HG03045 (cell line): ENCODE measurements around the gene PLA2G4A.
A peak's percentile ranks its signal among the peaks of the same experiment; 100 is the strongest.

Experiments
- ATAC-seq: cut with Tn5 transposase; IDR thresholded peaks from one replicate; pipeline ENCODE4 v1.9.1; 2021; ENCODE audit warnings: mild to moderate bottlenecking, moderate library complexity; ENCODE audit not compliant: unreplicated experiment

PLA2G4A gene

DNA sequence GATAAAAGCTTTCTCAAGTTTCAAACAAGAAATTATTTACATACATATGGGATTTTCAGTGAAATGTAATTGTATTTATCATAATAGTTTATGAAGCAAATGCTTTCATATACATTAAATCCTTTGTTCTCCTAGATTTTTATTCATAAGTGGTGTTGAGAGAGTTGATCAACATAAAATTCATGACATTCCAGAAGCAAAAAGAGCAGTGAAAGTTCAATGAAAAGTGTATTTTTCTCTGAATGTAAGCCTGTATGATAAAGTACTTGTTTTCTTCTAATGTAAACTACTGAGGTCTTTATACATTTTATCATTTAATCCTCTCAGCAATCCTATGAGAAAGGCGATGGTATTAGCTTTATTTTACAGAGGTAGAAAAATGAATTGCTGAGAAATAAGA is 146.5 kb downstream of the PLA2G4A start:
- no peak for ATAC-seq

DNA sequence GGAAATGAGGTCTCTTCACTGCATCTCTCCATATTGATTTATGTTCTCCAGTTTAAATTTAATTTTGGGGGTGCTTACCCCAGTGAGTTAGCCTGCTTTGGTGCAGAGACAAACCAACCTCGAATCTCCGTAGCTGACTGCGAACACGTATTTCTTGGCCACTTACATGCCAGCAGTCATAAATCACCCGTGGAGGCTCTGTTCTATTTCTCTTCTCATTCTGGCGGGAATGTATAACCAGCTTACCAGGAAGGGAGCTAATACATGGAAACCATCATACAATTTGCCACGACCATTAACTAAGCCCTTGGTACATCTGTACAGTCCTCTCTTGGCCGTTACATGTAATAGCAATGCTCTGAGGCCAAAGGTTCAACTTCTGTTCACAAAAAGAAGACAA is 148.0 kb downstream of the PLA2G4A start:
- ATAC-seq, result no peak

DNA sequence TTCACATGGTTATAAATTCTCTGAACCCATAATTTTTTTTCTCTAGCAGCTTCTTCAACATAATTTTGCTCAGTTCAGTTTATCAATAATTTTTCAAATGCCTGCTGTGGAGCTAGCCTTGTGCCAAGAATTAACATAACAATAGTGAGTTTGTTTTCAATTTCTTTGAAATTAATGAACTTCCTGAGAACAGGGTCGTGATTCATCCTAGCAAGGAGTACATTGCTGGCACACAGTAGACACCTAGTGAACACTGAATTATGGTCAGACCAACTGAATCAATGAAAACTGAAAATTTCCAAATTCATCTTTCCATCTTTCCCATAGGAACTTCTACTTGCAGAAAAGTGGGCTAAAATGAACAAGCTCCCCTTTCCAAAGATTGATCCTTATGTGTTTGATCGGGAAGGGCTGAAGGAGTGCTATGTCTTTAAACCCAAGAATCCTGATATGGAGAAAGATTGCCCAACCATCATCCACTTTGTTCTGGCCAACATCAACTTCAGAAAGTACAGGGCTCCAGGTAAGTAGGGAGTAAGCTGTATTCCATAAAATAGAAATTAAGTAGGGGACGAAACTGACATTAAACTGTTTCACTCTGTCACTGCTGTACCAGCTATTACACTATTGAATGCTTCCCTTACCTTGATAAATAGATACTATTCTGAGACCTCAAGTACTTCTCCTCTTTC is 148.7 kb downstream of the PLA2G4A start:
- ATAC-seq, result no peak

DNA sequence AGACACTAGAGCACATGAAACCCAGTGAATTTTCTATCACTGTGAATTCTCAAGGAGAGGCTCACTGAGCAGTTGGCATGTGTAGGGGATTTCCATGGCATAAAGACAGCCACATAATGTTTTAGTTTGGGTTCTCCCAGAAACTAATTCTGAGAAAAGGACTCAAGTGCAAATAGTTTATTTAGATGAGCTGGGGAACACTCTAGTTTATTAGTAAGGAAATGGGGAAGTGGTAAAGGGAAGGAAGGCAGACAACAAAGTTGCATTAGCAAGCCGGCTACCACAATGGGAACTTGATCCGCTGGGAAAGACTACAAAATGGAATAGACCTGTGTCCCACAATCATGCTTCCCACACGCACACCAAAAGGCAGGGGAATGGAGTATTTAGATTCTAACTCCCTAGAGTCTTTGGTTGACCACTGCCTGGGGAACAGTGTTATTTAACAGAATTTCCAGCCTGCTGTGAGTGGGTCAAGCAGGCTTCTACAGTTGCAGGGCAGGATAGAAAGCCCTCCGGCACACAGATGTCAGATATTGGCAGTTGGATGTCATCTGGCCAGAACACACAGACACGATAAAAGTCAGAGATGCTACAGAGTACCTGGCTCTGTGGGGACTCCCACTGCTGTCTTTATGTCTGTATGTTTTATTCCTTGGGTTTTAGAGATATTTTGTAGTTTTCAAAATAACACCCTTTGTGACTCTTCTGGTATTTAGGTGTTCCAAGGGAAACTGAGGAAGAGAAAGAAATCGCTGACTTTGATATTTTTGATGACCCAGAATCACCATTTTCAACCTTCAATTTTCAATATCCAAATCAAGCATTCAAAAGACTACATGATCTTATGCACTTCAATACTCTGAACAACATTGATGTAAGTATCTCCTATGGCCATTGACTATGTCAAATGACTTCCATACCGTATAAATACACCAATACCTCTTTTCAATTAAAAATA is 150.1 kb downstream of the PLA2G4A start:
- ATAC-seq, result peak; percentile 69

DNA sequence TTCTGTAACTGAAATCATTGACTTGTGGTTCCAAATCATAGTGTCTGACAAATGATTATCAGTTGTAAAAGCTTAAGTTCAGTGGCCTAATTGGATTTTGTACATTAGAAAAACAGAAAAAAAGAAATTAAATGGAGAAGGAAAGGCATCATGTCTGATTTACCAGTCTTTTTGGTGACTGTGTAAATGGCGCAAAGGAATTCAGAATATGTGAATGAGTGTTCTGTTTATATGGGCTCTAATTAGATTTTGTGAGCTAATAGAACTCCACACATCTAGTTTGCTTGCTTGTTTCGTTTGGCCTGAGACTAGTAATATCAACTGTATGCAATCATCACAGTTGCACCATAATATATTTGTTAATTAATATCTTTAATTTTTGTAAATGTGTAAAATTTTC is 151.7 kb downstream of the PLA2G4A start:
- no peak for ATAC-seq

DNA sequence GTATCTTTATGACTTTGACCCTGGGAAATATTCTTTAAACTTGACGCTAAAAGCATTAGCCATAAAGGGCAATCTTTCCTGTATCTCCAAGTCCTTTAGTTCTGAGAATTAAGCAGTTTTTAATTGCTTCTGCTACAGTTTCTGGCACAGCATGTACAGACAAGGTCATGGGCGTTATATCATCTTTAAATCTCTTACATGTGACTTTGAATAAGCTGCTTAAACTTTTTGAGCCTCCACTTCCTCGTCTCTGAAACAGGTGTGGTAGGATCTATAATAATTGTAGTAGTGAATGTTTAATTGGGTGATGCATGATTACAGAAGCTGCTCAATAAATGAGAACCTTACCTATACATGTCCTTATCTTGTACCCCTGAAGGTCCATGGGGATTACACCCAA is 153.4 kb downstream of the PLA2G4A start:
- no peak for ATAC-seq

DNA sequence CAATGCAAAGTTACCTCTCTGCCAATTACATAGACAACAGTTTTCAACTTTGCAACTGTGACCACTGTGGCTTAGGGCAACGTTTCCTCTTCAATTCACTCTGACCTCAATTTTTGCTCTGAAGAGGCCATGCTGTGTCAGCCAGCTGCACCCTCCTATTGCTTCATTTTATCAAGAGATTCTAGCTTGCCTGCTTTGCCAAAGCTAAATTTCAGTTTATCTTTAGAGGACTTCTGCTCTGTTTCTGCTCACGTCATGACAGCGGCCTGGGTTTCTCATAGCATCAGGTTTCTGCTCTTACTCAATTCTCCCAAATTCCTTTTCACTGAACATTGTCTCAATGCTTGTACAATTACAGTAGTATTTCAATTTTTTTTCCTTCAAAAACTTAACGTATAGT is 154.6 kb downstream of the PLA2G4A start:
- ATAC-seq, result no peak

DNA sequence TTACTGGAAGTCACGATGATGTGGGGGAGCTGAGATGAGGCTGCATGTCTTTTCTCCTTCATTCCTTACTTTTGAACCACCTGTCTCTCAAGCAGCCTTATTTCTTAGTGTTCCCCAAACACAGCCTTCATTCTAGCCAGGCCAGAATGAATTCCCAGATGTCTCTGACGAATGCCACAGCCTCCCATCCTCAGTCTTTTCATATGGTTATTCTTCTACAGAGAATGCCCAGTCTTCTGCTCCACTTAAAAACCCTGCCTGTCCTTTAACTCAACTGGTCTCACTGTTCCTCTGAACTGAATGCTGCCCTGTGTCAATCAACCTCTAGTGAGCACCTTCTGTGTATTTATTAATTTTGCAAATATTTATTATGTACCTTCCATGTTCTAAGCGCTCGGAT is 156.2 kb downstream of the PLA2G4A start:
- ATAC-seq, result no peak

DNA sequence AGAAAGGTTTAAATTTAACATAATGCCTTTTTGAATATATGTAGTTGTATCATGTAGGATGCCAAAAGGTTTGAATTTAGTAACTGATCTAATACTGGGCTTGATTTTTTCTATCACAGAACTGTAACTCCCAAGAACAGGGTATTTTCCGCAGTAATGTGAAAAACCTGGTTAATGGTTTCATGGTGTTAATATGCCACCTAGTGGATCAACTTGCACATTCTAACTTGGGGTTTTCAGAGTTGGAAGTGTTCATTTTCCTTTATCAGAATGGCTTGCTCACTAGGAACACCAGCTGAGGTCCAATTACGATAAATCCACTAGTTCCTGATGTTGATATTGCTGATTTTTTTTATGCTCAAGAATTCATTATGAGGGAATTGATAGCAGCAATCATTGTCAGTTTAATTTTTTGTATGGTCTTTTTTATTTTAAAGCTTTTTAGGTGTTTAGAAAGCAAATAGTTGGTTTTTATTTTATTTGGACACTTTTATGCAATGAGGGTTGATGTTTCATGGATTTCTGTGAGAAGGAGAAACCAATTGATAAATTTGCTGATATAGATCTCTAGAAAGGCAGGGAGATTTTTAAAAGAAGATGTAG is 157.2 kb downstream of the PLA2G4A start:
- ATAC-seq, result peak; percentile 72

DNA sequence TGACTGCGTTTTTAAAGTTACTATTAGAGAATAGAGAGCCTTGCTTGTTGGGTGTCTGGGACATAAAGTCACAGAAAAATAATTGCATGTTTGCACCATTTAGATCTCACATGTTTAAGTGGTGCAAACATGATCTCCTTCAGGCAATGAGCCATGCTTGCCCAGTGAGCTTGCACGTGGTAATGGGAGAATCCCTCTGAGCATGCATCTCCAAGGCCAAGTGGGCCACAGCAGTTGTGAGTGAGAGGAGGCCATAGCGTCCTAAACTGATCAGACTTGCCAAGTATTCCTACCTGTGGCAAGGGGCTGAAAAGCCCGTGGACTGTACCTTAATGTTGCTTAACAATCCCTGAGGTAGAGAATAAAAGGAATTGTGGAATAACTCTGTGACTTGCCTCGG is 158.3 kb downstream of the PLA2G4A start:
- ATAC-seq, result no peak

DNA sequence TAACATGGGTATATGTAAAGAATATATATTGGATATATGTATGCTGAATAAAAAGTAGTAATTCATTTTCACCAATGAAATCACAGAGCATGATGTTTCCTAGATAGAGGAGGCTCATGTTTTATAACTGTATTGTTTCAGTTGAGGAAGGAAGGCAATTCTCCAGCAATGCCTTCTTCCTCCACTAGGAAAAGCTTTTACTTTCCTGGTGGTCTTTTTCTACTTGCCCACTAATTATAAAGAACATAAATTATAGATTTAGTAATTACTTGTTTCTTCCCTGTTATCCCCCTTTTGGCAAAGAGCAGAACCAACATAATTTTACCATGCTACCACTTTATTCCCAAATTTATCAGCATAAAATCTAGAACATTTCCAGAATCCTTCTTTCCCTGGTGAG is 159.0 kb downstream of the PLA2G4A start:
- no peak for ATAC-seq

DNA sequence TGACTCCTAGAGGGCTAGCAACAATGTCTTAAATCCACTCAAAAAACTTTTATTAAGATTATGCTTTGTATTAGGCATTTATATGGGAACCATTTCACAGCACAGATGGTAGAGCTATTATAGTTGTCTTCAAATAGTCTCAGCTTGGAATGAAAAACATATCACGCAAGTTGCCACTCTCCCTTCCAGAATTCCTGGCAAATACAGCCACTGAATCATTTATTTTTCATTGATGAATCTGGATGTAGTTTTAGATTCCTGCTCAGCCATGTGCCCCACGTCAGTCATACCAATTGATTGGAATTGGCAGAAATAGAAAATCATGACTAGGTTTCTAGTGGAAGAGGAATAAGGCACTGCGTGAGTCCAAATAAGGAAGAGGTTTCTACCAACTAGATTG is 165.2 kb downstream of the PLA2G4A start:
- no peak for ATAC-seq

DNA sequence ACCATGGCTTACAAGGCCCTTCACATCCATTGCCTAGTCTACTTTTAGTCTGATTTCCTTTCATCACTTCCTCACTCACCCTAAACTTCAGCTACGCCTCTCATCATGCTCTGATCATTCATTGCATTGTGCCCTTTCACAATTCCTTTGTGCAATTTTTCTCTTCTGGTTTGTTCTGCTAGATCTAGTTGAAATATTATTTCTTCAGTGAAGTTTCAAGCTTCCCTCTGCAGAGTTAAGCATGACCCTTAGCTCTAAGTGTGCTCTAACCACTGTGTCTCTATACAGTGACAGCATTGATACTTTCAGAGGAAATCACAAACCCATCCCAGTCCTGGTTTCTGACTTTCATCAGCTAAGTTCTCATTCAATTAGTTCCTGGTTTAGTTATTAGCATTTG is 166.1 kb downstream of the PLA2G4A start:
- ATAC-seq, result no peak

DNA sequence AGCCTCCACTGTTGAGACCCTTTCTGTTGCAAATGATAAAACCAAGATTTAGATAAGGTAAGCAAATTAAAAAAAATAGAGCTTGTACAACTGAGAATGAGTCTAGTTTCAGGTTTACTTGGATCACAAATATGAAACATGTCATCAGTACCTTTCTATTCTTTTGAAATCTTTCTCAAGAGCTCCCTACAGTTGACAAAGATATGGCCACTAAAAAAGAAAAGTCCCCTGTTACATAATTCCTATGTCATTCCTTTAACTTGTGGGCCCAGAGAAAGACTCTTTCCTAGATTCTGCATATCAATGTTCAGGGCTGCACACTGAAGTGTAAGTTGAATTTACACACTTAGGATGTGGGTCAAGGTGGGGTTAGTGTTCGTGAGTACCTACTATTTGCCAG is 168.1 kb downstream of the PLA2G4A start:
- ATAC-seq, result no peak

DNA sequence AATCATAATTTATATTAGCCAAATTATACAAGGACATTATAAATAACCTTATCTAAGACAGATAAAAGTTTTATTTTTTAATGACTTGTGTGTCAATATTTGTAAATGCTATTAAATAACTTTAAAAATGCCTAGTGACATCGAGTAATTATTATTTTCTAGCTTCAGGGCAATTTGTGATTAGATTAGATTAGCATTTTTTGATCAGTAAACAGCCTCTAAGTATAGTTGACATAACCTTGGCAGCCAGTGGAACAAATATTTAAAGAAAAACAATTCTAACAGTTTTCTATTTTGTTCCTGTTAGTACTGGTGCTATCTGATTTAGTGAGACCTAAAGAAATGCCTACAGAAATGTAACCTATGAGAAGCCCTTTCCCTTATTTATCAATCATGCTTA is 169.1 kb downstream of the PLA2G4A start:
- no peak for ATAC-seq

DNA sequence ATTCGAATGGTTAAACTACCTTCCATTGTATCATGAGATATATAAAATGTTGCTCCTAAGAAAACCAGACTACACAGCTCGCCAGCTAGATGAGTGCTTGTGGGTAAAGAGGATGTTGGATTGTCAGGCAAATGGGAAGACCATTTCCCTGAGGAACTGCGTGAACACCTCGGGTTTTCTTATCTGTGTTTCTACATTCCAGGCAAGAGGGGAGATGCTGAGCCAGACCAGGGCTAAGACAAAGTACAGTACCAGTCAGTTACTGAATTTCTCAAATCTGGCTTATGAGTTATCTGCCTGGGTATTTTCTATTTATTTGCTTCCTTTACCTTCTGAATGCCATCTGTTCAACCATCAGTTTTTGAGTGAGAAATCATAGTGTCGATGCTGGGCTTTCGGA is 170.8 kb downstream of the PLA2G4A start:
- ATAC-seq, result no peak

DNA sequence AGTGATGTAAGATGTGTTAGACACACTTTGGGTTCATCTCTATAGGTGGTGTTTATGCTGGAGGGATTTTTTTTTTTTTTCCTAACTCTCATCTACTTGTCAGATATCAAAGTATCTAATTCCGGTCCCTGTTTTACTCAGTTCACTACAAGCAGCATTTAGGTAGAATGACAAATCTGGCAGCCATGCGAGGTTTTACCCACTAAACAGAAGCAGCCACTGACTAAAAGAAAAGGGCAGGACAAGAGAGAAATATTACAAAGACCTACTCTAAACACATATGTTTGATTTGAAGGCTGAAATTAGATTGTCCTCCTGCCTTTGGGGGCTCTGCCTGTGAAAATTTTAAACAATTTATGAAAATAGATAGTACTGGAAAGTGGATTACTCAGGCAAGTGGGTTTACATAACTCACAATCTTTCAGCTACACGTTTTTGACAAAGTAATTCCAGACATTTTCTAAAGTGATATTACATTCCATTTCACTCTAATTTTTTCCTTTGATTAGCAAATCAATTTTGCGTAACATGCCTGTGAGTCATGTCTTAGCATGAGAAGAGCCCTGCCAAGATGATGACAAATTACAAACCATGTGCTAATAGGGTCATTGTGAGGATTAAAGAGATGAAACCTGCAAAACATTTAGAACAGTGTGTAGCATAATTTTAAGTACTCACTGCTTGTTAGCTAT is 172.6 kb downstream of the PLA2G4A start:
- ATAC-seq, result no peak

DNA sequence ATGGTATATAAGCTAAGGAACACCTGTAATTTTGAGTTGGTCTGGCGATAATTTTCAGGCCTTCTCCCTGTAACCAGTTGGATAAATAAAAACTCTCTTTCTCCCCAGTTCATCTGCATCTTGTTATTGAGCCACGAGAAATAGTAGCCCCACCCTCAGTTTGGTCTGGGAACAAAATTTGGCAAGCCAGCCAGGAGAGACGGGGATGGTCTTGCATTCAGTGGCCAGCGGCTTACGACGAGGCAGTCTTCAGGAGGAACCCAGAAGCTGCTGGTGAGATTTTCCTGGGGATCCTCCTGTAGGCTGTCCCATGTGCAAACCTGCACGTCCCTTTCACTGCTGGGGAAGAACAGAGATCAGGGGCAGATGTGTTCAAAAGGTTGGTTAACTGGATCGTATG is 174.6 kb downstream of the PLA2G4A start:
- ATAC-seq, result no peak

DNA sequence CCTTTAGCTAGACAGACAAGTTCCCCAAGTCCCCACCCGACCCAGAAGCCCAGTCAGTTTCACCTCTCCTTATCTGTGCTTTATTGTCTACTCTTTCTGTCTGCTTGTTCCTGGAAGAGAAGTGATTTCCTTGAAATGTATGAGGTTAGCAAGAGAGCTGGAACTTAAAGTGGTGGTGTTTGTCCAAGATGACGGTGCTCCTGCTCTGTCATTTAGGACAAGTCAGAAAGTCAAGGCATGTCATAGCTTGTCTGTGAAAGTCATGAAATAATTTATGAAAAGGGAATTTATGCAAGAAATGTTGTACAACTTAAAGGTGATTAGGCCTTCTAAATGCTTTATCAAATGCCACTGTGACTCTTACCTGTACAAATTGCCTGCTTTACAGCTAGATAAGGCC is 178.1 kb downstream of the PLA2G4A start:
- no peak for ATAC-seq

DNA sequence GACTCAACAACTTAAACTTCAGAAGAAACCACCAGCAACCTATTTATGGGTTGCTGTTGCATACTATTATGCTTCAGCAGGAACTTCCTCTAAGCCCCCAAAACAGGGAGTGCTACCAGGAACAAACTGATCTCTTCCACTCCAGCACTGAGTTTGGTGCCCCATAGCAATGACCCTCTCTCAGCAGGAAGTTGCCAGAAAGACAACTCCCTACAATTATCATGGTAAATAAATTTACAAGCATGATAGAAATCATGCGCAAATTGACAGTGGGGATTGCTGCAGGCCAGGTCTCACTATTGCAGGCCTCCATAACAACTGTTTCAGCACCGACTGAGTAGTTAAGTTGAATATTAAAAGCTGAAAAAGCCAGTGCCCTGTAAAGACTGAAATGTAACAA is 180.6 kb downstream of the PLA2G4A start:
- no peak for ATAC-seq

DNA sequence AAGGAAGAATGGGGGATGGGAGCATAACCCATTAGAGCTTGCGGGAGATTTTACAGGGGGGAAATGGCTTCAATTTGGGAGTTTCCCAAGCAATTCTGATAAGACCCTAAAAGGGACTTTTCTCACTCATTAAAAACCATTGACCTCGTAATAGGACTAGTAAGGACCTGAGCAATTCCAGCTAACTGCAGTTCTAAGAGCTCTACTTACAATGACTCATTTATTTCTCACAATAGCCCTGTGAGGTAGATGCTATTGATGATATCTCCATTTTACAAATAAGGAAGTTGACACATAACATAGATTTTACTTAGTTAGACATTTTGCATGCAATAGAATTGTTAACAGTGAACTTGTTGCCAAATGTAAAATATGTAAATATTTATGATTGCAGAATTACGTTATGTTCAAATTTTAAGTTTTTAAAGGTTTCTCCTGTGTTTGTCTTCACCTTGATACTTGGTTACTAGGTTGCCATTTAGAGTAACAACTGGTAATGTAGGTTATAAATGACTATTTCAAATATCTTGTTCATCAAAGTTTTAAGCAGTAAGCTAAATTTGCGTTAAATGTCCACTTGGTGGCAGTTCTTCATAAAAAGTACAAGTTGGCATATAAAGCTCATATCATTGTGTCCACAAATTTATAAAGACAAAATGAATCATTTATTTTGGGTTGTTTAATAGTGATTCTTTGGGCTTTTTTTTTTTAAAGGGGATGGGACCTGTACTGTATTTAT is 182.0 kb downstream of the PLA2G4A start:
- ATAC-seq, result no peak
